ENCODE measurements around the gene COL16A1. TPM values are rescaled to one million over a fixed set of nuclear protein-coding genes. Genes with fewer than 3 reads are reported as not detected.

Gene COL16A1
- polyA plus RNA-seq, 3 donors from 2014 or later: not detected

- Mint-ChIP-seq H3K4me3 (peak overlapping the region; percentile 97 to 100 (median 99)), H3K27me3 (ENCODE audit: low read depth in 3 of 3) (peaks cover 7 to 15% (median 12%) of the 10 kb centered on the region in 3 donors), H3K9me3 (no peaks in the 10 kb centered on the region), H3K36me3 (peaks cover 0 to 4% (median 0%) of the 10 kb centered on the region in 3 donors), H3K4me1 (peaks cover 41% of the 10 kb centered on the region in 2 donors), H3K27ac (peak overlapping the region; percentile 78 to 100 (median 100))
- no peak for DNase-seq
These were observed 57.4 kb downstream of the COL16A1 start for GRCh38 chr1:31646259-31646960.

GRCh38 chr1:31645274-31645568 is 58.6 kb downstream of the COL16A1 start:
- DNase-seq: no peak
- Mint-ChIP-seq H3K27ac (peak overlapping the region; percentile 99 to 100 (median 100)), H3K4me1 (peaks cover 41% of the 10 kb centered on the region in 2 donors), H3K36me3 (peaks cover 0 to 4% (median 0%) of the 10 kb centered on the region in 3 donors), H3K27me3 (ENCODE audit: low read depth in 3 of 3) (peaks cover 7 to 15% (median 12%) of the 10 kb centered on the region in 3 donors), H3K4me3 (peak overlapping the region; percentile 97 to 100 (median 99)), H3K9me3 (no peaks in the 10 kb centered on the region)

DNA sequence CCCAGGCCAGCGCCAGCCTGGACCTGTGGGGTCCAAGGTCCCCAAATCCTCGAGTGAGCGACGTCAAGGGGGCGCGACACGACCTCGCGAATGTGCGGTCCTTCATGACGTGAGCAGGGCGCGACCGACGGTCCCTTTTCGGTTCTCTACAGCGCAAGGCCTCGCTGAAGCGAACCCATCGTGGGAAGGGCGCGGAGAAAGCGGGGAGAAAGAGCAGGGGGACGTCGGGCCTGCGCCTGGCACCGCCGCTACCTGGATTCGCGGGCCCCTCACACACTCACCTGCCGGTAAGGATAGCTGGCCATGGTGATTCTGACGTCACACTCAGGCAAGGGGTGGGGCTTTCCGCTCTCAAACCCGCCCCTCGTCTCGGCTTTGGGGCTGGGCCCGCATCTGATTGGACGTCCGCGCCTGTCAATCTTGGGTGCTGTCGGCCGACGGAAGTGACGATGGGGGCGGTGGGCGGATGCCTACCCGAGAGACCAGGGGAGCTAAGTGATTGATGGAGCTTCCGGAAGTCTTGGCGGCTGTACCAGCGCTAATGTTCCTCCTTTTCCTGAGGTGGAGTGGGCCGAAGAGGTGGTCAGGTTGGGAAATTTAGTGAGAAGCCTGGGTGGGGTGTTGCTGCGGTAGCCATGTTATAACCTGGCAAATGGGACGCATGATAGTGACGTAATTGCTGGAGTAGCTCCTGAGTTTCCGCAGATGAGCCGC is 59.1 kb downstream of the COL16A1 start, which contains the start of gene PEF1:
PEF1 (minus strand) TSS at position 317 of the 714 bp plus-strand sequence; CDS start at position 305, 12 bp downstream.
- peak within 1 kb of the TSS; percentile 97 to 100 (median 99) for H3K4me3 Mint-ChIP-seq
- peaks cover 0 to 4% (median 0%) of the 10 kb centered on the region in 3 donors for H3K36me3 Mint-ChIP-seq
- H3K9me3 Mint-ChIP-seq: no peaks in the 10 kb centered on the region
- peaks cover 7 to 15% (median 12%) of the 10 kb centered on the region in 3 donors for H3K27me3 Mint-ChIP-seq (ENCODE audit: low read depth in 3 of 3)
- H3K4me1 Mint-ChIP-seq: peaks cover 41% of the 10 kb centered on the region in 2 donors
- peak within 1 kb of the TSS; percentile 99 to 100 (median 100) for H3K27ac Mint-ChIP-seq
- DNase-seq: peak; percentile 99 to 100 (median 100)

- DNase-seq: peak in 1 of 3 donors; percentile 75
- peaks cover 41% of the 10 kb centered on the region in 2 donors for H3K4me1 Mint-ChIP-seq
- no peaks in the 10 kb centered on the region for H3K9me3 Mint-ChIP-seq
- H3K27ac Mint-ChIP-seq: peak overlapping the region; percentile 99 to 100 (median 100)
- peak overlapping the region; percentile 97 to 100 (median 99) for H3K4me3 Mint-ChIP-seq
- H3K27me3 Mint-ChIP-seq (ENCODE audit: low read depth in 3 of 3): peaks cover 7 to 15% (median 12%) of the 10 kb centered on the region in 3 donors
- H3K36me3 Mint-ChIP-seq: peaks cover 0 to 4% (median 0%) of the 10 kb centered on the region in 3 donors
These were observed 59.7 kb downstream of the COL16A1 start for GRCh38 chr1:31643976-31644559.

GRCh38 chr1:31642897-31643296 is 60.9 kb downstream of the COL16A1 start:
- DNase-seq: no peak
- peak overlapping the region in 1 of 5 donors; percentile 33 for H3K4me3 Mint-ChIP-seq

DNA sequence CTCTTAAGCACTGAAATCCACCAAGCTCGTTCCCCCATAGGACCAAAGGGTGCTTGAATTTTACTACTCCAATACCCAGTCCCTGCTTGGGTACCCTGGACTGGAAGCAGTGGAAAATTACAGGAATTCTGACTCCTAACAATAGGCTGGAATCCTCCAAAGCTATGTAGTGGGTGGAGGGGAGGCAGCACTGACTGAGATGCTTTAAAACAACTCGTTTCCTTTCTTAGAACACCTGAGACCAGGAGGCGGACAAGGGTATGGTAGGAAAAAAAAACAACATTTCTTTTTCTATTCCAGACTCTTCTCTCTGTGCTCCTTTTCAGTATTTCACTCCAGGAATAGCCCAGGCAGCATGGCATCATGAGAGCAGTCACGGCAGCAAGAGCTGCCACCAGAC is 61.5 kb downstream of the COL16A1 start:
- Mint-ChIP-seq H3K9me3 (no peaks in the 10 kb centered on the region), H3K4me1 (peaks cover 41 to 48% of the 10 kb centered on the region in 2 donors), H3K36me3 (peaks cover 0 to 4% (median 0%) of the 10 kb centered on the region in 3 donors), H3K27ac (no peak overlapping the region), H3K27me3 (ENCODE audit: low read depth in 3 of 3) (peaks cover 7 to 15% (median 12%) of the 10 kb centered on the region in 3 donors), H3K4me3 (no peak overlapping the region)
- no peak for DNase-seq

More at GRCh38 chr1:31642897-31643296, 60.9 kb downstream of the COL16A1 start:
- Mint-ChIP-seq H3K36me3 (peaks cover 0 to 4% (median 0%) of the 10 kb centered on the region in 3 donors), H3K9me3 (no peaks in the 10 kb centered on the region), H3K4me1 (peaks cover 41 to 44% of the 10 kb centered on the region in 2 donors), H3K27me3 (ENCODE audit: low read depth in 3 of 3) (peaks cover 7 to 15% (median 12%) of the 10 kb centered on the region in 3 donors), H3K27ac (peak overlapping the region in 2 of 6 donors; percentile 43 to 99)

DNA sequence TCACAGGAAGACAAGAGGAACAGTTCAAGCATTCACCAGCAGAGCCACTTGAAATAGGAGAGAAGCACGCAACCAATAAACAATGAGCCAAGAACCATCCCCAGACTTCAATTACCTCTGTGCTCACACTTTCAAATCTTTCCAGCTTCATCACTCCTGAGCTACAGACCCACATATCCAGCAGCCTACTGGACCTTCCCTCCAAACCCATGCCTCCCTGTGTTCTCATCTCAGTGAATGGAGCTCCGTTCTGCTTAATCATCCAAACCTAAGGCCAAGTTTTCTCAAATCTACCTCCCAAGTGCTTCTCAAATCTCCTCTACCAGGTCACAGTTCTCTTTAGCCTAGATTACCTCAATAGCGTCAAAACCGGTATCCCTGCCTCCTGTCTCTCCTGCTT is 62.9 kb downstream of the COL16A1 start:
- peaks cover 29 to 48% of the 10 kb centered on the region in 2 donors for H3K4me1 Mint-ChIP-seq
- H3K27me3 Mint-ChIP-seq (ENCODE audit: low read depth in 3 of 3): peaks cover 5 to 12% (median 12%) of the 10 kb centered on the region in 3 donors
- no peaks in the 10 kb centered on the region for H3K9me3 Mint-ChIP-seq
- no peaks in the 10 kb centered on the region for H3K36me3 Mint-ChIP-seq
- no peak overlapping the region for H3K27ac Mint-ChIP-seq
- DNase-seq: no peak
- H3K4me3 Mint-ChIP-seq: no peak overlapping the region

- Mint-ChIP-seq H3K4me1 (peaks cover 25 to 43% of the 10 kb centered on the region in 2 donors), H3K27me3 (ENCODE audit: low read depth in 3 of 3) (peaks cover 5 to 12% (median 11%) of the 10 kb centered on the region in 3 donors), H3K9me3 (no peaks in the 10 kb centered on the region), H3K36me3 (no peaks in the 10 kb centered on the region), H3K27ac (no peak overlapping the region), H3K4me3 (no peak overlapping the region)
- DNase-seq: no peak
These were observed 63.6 kb downstream of the COL16A1 start for GRCh38 chr1:31640179-31640578.

GRCh38 chr1:31639543-31639942 is 64.3 kb downstream of the COL16A1 start:
- DNase-seq: no peak
- Mint-ChIP-seq H3K4me1 (peaks cover 23 to 40% of the 10 kb centered on the region in 2 donors), H3K36me3 (peaks cover 0 to 2% (median 0%) of the 10 kb centered on the region in 3 donors), H3K9me3 (no peaks in the 10 kb centered on the region), H3K27ac (no peak overlapping the region), H3K4me3 (no peak overlapping the region), H3K27me3 (ENCODE audit: low read depth in 3 of 3) (peaks cover 1 to 6% (median 5%) of the 10 kb centered on the region in 3 donors)

DNA sequence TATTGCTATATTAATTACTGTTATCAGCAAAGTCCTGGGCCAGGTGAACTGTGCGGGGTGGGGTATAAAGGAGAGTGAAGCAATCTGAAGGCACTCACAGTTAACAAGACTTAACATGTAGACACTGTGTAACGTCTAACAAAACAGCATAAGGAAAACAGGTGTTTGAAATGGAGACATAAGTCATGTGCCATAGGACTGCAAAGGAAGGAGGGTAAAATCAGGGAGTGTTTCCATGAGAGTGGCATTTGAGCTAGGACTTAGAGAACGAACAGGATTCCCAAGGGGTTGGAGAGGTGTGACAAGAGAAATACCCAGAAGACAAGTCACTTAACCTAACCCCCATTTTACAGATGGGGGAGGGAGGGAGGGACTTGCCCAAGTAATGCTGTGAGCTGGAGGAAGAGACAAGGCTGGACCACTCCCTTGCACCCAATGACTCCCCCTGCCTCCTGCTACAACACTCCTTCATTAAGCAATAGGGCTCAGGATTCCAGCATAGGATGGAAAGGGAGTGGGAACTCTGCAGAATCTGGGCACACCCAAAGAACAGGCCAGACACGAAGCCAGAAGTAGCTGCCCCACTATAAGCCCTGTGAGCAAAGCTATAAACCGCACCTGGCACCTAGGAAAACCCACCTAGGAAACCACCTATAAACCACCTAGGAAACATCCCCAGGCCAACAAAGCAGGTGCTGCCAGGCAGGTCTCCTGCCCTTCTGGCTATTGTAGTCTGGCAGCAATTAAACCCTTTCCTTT is 65.7 kb downstream of the COL16A1 start:
- Mint-ChIP-seq H3K4me1 (peaks cover 11 to 28% of the 10 kb centered on the region in 2 donors), H3K36me3 (peaks cover 0 to 3% (median 2%) of the 10 kb centered on the region in 3 donors), H3K27me3 (ENCODE audit: low read depth in 3 of 3) (peaks cover 0 to 2% (median 0%) of the 10 kb centered on the region in 3 donors), H3K27ac (peak overlapping the region in 4 of 6 donors; percentile 1 to 20 (median 4)), H3K4me3 (no peak overlapping the region), H3K9me3 (no peaks in the 10 kb centered on the region)
- no peak for DNase-seq

DNA sequence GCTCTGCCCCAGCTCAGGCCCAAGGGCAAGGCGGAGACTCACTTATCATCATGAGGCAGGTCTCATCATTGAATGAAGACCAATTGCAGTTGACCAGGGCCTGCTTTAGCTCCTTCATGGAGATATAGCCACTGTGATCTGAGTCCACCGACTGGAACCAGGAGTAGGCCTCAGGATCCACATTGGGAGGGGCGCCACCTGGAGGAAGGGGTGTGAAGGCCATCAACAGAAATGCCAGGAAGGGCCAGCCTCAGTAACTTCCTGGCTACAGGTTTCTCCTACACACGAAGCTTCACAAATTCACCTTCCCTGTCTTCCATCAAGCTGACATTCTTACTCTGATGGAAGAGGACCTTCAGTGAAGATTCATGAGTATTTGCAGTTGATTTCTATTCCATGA is 70.7 kb downstream of the COL16A1 start:
- Mint-ChIP-seq H3K4me1 (peaks cover 11 to 24% of the 10 kb centered on the region in 2 donors), H3K27me3 (ENCODE audit: low read depth in 3 of 3) (peaks cover 0 to 2% (median 1%) of the 10 kb centered on the region in 3 donors), H3K36me3 (peaks cover 10 to 25% (median 13%) of the 10 kb centered on the region in 3 donors), H3K4me3 (no peak overlapping the region), H3K27ac (no peak overlapping the region), H3K9me3 (no peaks in the 10 kb centered on the region)
- DNase-seq: no peak

DNA sequence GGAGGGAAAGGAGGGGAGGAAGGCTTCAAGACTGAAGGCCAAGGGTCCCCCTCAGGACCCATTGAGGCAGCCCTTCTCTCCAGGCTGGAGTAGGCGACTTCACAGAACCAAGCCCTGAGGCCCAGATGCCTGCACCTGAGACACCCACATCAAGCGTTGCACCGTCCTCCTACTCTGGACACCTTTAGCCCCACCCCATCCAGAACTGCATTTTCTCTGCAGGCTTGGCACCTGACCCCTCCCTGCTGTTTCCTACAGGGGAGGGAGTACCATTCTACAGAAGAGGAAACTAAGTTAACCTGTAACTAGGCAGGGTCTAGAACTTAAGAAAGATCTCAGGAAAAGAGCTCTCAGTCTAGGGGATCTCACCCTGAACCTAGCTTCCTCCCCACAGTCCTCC is 71.2 kb downstream of the COL16A1 start:
- Mint-ChIP-seq H3K4me3 (no peak overlapping the region), H3K36me3 (peaks cover 10 to 25% (median 13%) of the 10 kb centered on the region in 3 donors), H3K27ac (no peak overlapping the region)

More for the DNA sequence above, 71.2 kb downstream of the COL16A1 start:
- Mint-ChIP-seq H3K4me1 (peaks cover 11 to 20% of the 10 kb centered on the region in 2 donors), H3K27me3 (ENCODE audit: low read depth in 3 of 3) (peaks cover 0 to 2% (median 1%) of the 10 kb centered on the region in 3 donors), H3K9me3 (no peaks in the 10 kb centered on the region)
- no peak for DNase-seq

Data from immature natural killer cell (primary cell).